22Rv1 (cell line): ENCODE data around the gene MSLN.

Experiments
- CTCF ChIP-seq: fragments of 450-650 bp; IDR thresholded peaks from 2 replicates; pipeline ENCODE4 v1.5.1; 2017; ENCODE audit warnings: mild to moderate bottlenecking
- ZFX ChIP-seq: fragments of 450-650 bp; IDR thresholded peaks from 2 replicates; pipeline ENCODE4 v1.6.1; 2017; ENCODE audit warnings: antibody characterized with exemption, borderline replicate concordance

GRCh38 chr16:741986-742629 is 18.4 kb upstream of the MSLN start:
- no peak for TF ChIP-seq CTCF
- TF ChIP-seq ZFX = no peak
